Measurements from ENCODE around the gene DENND1A.

The DENND1A gene

GRCh38 chr9:123422635-123423310, 507.2 kb downstream of the DENND1A start:
- in situ Hi-C loops (cut with MboI; ENCODE audit: low sequenced_read_pairs): no loop called here

- in situ Hi-C loops (cut with MboI; ENCODE audit: low sequenced_read_pairs): no loop called here
These were observed 508.0 kb downstream of the DENND1A start for GRCh38 chr9:123421801-123422455.

GRCh38 chr9:123421186-123421585, 508.7 kb downstream of the DENND1A start:
- in situ Hi-C loops (cut with MboI; ENCODE audit: low sequenced_read_pairs): no loop called here

- in situ Hi-C loops (cut with MboI; ENCODE audit: low sequenced_read_pairs): no loop called here
These were observed 509.3 kb downstream of the DENND1A start for GRCh38 chr9:123420592-123421111.

- in situ Hi-C loops (cut with MboI; ENCODE audit: low sequenced_read_pairs): no loop called here
These were observed 510.0 kb downstream of the DENND1A start for GRCh38 chr9:123419721-123420591.

- in situ Hi-C loops (cut with MboI; ENCODE audit: low sequenced_read_pairs): no loop called here
These were observed 510.8 kb downstream of the DENND1A start for GRCh38 chr9:123419091-123419490.

GRCh38 chr9:123418506-123418905, 511.4 kb downstream of the DENND1A start:
- in situ Hi-C loops (cut with MboI; ENCODE audit: low sequenced_read_pairs): no loop called here

GRCh38 chr9:123418052-123418430, 511.9 kb downstream of the DENND1A start:
- in situ Hi-C loops (cut with MboI; ENCODE audit: low sequenced_read_pairs): no loop called here

GRCh38 chr9:123417289-123418051, 512.5 kb downstream of the DENND1A start:
- in situ Hi-C loops (cut with MboI; ENCODE audit: low sequenced_read_pairs): no loop called here

- in situ Hi-C loops (cut with MboI; ENCODE audit: low sequenced_read_pairs): no loop called here
These were observed 513.8 kb downstream of the DENND1A start for GRCh38 chr9:123416176-123416575.

GRCh38 chr9:123414936-123415930, 514.7 kb downstream of the DENND1A start:
- in situ Hi-C loops (cut with MboI; ENCODE audit: low sequenced_read_pairs): no loop called here

- in situ Hi-C loops (cut with MboI; ENCODE audit: low sequenced_read_pairs): no loop called here
These were observed 515.7 kb downstream of the DENND1A start for GRCh38 chr9:123414204-123414603.

- in situ Hi-C loops (cut with MboI; ENCODE audit: low sequenced_read_pairs): no loop called here
These were observed 517.6 kb downstream of the DENND1A start for GRCh38 chr9:123412171-123412820.

GRCh38 chr9:123411636-123412035, 518.3 kb downstream of the DENND1A start:
- in situ Hi-C loops (cut with MboI; ENCODE audit: low sequenced_read_pairs): no loop called here

GRCh38 chr9:123411191-123411590, 518.7 kb downstream of the DENND1A start:
- in situ Hi-C loops (cut with MboI; ENCODE audit: low sequenced_read_pairs): no loop called here

- in situ Hi-C loops (cut with MboI; ENCODE audit: low sequenced_read_pairs): no loop called here
These were observed 519.5 kb downstream of the DENND1A start for GRCh38 chr9:123410281-123410910.

GRCh38 chr9:123408313-123409262, 521.3 kb downstream of the DENND1A start:
- in situ Hi-C loops (cut with MboI; ENCODE audit: low sequenced_read_pairs): no loop called here
